ENCODE results near the gene SLCO4A1. TPM values are rescaled to one million over a fixed set of nuclear protein-coding genes. Genes with fewer than 3 reads are reported as not detected.

The SLCO4A1 gene
- total RNA-seq, 4 donors from 2014 or later: 77.9 to 107 (median 81.5) TPM

- TF ChIP-seq CTCF (IDR thresholded peaks at IDR 0.05) (no peak), POLR2A (IDR thresholded peaks at IDR 0.05) (no peak)
- WGBS, 2 donors: 67 to 75% methylated on average over 11 of the region's 11 CpGs
- DNase-seq (ENCODE audit: low spot score in 2 of 2): no peak
- no peak overlapping the region for H3K4me3 ChIP-seq (ENCODE audit: low read depth, poor library complexity, severe bottlenecking)
- intact Hi-C loops (cut with DNase I; ENCODE audit: low total_unique reads): no loop called here
Observed at GRCh38 chr20:62697468-62697912, 55.2 kb downstream of the SLCO4A1 start.

GRCh38 chr20:62698231-62698630, 55.9 kb downstream of the SLCO4A1 start:
- TF ChIP-seq POLR2A (IDR thresholded peaks at IDR 0.05): no peak
- no peak for TF ChIP-seq CTCF (IDR thresholded peaks at IDR 0.05)
- intact Hi-C loops (cut with DNase I; ENCODE audit: low total_unique reads): no loop called here
- no peak for DNase-seq (ENCODE audit: low spot score in 2 of 2)
- WGBS, 2 donors: 83 to 95% methylated on average over 14 of the region's 14 CpGs
- H3K4me3 ChIP-seq (ENCODE audit: low read depth, poor library complexity, severe bottlenecking): no peak overlapping the region

- 90 to 98% methylated on average over 18 to 19 of the region's 19 CpGs for WGBS, 2 donors
Observed at GRCh38 chr20:62699296-62699695, 57.0 kb downstream of the SLCO4A1 start.

GRCh38 chr20:62699741-62700140, 57.4 kb downstream of the SLCO4A1 start:
- TF ChIP-seq CTCF (IDR thresholded peaks at IDR 0.05): no peak
- TF ChIP-seq POLR2A (IDR thresholded peaks at IDR 0.05): no peak
- intact Hi-C loops (cut with DNase I; ENCODE audit: low total_unique reads): no loop called here
- no peak overlapping the region for H3K4me3 ChIP-seq (ENCODE audit: low read depth, poor library complexity, severe bottlenecking)
- no peak for DNase-seq (ENCODE audit: low spot score in 2 of 2)
- WGBS, 2 donors: 87 to 93% methylated on average over 11 of the region's 12 CpGs

More at GRCh38 chr20:62699296-62699695, 57.0 kb downstream of the SLCO4A1 start:
- intact Hi-C loops (cut with DNase I; ENCODE audit: low total_unique reads): no loop called here
- TF ChIP-seq CTCF (IDR thresholded peaks at IDR 0.05): no peak
- TF ChIP-seq POLR2A (IDR thresholded peaks at IDR 0.05): no peak
- no peak for DNase-seq (ENCODE audit: low spot score in 2 of 2)
- no peak overlapping the region for H3K4me3 ChIP-seq (ENCODE audit: low read depth, poor library complexity, severe bottlenecking)

- no peak for DNase-seq (ENCODE audit: low spot score in 2 of 2)
- intact Hi-C loops (cut with DNase I; ENCODE audit: low total_unique reads): no loop called here
- H3K4me3 ChIP-seq (ENCODE audit: low read depth, poor library complexity, severe bottlenecking): no peak overlapping the region
- WGBS, 2 donors: 90 to 92% methylated on average over 18 of the region's 18 CpGs
- no peak for TF ChIP-seq POLR2A (IDR thresholded peaks at IDR 0.05)
- no peak for TF ChIP-seq CTCF (IDR thresholded peaks at IDR 0.05)
Observed at GRCh38 chr20:62700261-62700930, 58.1 kb downstream of the SLCO4A1 start.
